HL-60 (cell line): ENCODE measurements around the gene ZNF423.

Experiments
- POLR2AphosphoS5 ChIP-seq: IDR thresholded peaks from 2 replicates; pipeline ENCODE4 v1.6.1; 2012; ENCODE audit warnings: low read depth
- TF ChIP-seq, protein P1 (sequence below): IDR thresholded peaks from one replicate; pipeline ENCODE4 v1.5.1; 2011; ENCODE audit warnings: low read length, control low read depth, inconsistent platforms; ENCODE audit not compliant: insufficient read depth

DNA sequence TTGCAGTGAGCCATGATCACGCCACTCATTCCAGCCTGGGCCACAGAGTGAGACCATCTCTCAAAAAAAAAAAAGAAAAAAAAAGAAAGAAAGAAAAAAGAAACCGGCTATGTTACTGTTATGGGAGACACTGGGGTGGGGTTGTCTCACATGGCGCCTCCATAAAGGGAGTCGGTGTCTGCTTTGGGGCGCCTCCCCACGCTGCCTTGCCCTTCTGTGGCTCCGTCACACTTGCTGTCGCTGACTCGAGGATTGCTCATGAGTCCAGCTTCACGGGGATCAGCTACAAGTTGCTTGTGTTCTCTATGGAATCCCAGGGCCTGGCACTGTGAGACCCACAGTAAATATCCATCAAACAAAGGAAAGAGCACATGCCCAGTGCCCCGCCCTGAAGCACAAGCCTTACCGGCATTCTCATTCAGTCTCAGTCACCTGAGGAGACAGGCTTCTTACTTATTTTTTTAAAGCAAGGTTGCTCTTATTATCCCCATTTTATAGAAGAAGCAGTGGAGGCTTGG is 40.6 kb upstream of the ZNF423 start:
- TF ChIP-seq, protein P1, sequence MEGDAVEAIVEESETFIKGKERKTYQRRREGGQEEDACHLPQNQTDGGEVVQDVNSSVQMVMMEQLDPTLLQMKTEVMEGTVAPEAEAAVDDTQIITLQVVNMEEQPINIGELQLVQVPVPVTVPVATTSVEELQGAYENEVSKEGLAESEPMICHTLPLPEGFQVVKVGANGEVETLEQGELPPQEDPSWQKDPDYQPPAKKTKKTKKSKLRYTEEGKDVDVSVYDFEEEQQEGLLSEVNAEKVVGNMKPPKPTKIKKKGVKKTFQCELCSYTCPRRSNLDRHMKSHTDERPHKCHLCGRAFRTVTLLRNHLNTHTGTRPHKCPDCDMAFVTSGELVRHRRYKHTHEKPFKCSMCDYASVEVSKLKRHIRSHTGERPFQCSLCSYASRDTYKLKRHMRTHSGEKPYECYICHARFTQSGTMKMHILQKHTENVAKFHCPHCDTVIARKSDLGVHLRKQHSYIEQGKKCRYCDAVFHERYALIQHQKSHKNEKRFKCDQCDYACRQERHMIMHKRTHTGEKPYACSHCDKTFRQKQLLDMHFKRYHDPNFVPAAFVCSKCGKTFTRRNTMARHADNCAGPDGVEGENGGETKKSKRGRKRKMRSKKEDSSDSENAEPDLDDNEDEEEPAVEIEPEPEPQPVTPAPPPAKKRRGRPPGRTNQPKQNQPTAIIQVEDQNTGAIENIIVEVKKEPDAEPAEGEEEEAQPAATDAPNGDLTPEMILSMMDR = no peak
- no peak for TF ChIP-seq POLR2AphosphoS5
